GDM1 (cell line): ENCODE results near the gene CLN5.

Experiments
- DNase-seq: peaks from one replicate; lab custom pipeline; 2025; lab: John Stamatoyannopoulos, UW

The CLN5 gene

DNA sequence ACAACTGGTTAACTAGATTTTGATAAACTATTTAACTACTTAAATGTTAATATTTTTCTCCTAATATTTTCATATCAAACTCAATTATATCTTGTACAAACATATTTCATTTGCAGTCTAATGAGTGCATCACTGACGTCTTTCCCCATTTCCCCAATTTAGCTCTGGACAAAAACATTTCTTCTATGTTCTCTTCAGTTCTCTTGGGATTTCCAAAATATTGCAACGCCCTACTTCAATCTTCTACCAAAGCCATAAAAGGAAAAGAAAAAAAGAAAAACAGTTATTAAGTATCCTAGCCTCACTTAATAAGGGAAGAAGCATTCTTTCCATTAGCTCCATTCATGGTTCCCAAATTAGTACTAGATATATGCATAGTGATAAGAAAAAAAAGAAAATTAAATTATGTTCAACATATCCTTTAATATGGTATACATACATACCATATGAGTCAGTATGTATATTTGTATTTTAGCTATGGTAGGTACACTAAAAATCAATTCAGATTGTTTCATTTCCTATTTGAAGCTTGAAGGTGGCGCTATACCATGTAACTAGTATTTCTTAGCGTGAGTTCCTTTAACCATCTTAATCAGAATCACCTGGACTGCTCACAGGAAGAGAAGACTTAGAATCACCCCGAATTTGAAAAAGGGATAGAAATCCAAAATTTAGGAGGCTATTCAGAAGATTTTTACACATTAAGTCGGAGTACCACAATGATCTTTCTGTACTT, 25.2 kb downstream of the CLN5 start:
- DNase-seq, result no peak

DNA sequence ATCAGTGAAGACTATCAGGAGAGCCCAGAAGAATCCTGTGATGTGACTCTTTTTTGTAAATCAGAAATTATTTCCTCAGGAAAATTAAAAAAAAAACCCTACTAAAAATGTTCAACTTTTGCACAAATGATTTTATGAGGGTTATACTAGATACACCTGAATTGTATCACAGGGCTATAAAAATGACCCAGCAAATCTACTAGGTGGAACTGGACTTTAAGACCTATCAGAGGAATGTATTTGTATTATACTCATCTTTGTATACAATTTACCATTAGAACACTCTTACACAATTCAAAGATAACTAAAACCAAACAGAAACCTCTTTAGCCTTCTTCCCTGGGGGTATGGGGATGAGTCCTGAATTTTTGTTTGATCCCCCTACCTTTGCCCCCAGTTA, 27.9 kb downstream of the CLN5 start:
- DNase-seq, result no peak

DNA sequence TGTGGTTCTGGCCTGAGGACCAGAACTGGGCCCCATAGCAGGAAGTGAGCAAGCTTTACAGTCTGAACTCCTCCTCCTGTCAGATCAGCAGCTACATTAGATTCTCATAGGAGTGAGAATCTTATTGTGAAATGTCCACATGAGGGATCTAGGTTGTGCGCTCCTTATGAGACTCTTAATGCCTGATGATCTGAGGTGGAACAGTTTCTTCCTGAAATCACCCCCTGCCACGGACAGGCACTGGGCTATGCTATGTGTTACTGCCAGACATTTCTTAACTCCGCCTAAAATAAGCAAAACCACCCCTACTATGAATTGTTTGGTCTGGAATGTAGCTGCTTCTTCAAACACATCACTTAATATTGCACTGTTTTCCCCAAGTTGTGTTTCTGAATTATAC, 30.5 kb downstream of the CLN5 start:
- DNase-seq, result no peak

DNA sequence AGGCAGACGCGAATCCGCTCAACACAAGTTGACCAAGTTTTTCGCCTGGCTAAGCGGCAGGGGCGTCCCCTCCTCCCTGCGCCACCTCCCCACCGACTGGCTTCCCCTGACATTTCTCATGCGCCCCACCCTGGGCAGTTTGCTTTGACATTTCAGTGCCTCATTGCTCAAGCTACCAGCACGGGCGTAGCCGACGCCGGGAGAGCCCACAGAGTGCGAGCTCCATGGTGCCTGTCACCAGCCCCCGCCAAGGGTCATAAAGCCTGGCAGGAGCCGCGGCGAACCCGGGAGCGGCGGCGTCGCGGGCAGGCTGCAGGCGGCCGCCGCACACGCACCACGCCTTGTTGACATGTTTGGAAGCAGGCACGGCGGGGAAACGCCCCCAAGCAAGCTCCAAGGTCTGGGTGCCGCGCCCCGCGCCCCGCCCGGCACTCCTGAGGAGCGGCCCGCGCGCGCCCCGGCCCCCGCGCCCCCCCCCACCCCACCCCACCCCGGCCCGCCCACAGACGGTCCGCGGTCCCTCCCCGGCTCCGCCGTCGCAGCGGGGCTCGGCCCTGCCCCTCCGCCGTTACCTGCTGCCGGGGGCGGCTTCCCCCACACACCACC, 34.5 kb downstream of the CLN5 start:
- DNase-seq, result peak; percentile 53

DNA sequence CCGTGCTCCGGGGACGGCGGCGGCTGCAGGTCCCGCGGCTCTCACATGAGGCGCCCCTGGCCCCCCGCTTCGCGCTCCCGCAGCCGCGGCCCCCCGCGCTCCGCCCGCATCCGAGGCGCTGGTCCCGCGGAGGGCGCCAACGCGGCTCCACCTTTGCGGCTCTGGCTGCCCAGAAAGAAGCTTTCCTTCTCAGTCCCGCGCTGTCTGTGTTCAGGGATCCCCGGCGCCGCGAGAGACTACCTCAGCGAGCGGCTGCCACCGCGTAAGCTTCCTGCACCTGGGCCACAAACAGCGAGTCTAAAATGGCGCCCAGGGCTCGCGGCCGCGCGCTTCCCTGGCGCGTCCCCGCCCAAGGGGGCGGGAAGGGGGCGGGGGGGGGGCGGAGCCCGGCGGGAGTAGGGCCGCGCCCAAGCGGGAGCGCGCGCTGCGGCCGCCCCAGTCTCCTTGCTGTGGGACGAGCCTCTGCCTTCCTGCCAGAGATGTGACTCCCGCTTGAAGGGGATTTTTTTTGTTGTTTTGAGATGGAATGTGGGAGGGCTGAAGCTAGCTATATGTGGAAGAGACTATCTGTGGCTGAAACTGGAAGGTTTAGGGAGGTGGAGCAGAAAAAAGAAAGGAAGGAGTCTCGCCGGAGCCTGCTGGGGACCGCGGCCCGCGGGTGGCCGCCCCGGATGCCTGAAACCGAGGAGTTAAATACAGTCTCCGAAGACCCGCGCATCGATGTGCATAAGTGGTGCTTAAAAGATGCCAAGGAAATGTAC, 35.2 kb downstream of the CLN5 start, which contains the start of gene FBXL3:
TSS of gene FBXL3 (minus strand) at position 299 of the 761 bp plus-strand sequence. CDS start 5,299 bp downstream, outside the sequence.
- DNase-seq, result peak; percentile 83

DNA sequence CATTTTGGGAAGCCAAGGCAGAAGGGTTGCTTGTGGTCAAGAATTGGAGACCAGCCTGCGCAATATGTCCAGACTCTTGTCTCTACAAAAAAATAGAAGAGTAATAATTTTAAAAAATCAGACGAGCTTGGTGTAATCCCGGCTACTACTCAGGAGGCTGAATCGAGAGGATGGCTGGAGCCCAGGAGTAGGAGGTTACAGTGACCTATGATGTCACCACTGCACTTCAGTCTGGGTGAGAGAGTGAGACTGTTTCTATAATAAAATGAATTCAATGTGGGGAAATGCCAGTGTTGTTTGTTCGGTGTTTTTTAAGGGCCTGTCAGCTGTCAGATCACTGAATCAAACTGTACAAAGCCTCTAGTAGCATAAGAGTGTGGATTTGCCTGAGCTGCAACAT, 36.3 kb downstream of the CLN5 start:
- no peak for DNase-seq

DNA sequence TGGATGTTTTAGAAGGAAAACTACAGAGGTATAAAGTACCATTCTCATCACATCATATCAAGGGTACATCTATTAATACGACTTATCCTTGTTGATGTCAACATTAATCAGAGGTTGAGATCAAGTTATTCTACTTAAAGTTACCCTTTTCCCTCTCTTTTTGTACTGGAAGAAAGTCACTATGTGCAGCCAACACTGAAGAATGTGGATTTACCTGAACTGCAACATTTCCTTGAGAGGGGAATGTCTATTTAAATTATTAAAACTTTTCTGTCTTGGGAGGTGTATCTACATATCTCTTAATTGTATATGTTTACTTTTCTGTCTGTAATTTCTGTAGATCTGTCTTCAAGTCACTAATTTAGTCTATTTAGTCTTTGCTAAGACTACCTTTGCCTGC, 37.6 kb downstream of the CLN5 start:
- DNase-seq, result no peak

DNA sequence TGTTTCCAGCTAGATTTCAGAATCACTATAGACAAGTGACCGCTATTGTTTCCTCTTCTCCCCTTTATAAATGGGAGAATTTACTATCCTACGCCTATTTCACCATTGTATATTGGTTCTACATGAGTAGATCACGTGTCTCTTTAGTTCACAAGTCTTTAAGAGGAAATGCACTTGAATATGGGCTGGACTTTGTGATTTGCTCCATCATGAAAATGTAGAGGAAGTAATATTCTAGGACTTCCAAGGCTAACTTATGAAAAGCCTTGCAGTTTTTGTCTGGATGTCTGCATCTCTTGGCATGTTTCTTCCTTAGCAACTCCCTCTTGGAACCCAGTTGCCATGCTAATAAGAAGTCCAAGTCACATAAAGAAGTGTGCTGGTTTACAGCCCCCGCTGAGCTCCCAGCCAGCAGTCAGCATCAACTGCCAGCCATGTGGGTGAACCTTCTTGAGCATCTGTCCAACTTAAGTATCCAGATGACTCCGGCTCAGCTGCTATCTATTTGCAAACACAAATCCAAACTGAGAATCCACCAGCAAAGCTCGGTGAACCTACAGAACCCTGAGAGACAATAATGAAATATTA, 39.9 kb downstream of the CLN5 start:
- no peak for DNase-seq

DNA sequence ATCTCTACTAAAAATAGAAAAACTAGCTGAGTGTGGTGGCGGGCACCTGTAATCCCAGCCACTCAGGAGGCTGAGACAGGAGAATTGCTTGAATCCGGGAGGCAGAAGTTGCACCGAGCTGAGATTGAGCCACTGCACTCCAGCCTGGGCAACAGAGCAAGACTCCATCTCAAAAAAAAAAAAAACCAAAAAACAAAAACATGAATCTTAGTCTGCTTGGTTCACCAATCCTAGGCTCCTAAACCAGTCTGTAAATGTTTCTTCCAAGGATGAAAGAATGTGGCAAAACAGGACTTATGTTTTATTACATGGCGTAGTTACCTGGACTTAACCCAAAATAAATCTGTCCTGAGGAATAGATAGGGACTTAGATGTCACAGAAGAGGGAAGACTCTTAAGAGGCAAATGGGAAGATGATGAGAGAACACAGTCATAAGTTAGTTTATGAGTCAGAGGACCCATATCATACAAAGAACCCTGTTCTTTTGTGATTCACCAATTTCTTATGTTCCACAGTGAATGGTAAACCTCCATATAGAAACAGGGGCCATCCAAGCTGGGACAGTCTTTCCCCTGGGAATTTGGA, 41.9 kb downstream of the CLN5 start:
- DNase-seq, result no peak

DNA sequence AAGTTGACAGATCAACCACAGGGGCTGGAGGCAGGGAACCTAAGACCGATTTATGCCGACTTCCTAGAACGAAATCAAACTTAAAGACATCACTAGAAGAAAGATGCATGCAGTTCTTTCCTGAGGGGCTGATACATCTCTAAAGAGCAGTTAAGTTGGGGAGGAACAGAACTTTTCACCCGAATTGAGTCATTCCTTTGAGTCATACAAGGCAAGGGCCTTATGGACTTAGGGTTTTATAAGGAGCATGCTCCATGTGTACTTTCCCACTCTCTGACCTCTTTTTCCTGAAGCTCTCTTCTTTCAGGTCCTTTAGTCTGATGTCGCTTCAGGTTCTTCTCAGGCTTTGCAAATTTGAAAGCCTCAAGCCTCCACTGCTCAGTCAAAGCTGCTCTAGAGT, 43.0 kb downstream of the CLN5 start:
- no peak for DNase-seq

DNA sequence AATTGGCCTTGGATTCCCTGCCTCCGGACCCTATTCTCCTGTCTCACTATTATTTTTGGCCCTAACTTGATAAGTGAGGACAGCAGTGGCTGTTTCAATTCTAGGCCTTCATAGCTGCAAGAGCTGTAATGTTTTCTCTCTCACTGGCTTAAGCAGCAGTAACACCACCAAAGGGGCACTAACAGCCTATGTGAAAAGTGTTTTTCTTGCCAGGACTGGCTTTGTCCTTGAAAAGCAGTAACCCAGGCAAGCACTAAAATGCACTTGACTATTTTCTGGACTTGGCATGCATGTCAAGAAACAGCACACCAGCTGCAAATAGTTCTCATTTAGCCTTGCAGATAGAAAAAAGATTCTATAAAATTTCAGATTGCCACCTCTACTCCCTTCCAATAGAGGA, 44.4 kb downstream of the CLN5 start:
- no peak for DNase-seq

DNA sequence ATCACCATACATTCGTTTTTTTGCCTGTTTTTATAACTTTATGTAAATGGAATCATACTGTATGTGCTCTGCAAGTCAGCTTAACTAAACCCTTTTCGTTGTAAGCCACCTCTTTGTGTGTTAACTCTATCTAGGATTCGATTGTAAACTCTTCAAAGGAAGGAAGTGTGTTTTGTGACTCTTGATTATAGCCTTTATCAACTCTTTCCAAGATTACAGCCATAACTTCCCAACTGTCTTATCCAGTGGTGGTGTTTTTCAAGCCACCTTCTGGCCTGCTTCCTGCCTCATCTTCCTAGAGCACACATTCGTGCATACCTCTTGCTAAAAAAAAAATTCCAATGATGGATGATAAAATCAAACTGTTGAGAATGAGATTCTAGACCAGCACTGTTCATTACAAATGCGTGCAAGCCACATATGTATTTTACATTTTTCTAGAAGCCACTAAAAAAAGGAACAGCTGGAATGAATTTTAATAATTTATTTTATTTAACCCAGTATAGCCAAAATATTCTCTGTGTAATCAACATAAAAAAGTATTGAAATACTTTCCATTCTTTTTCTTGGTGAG, 47.1 kb downstream of the CLN5 start:
- no peak for DNase-seq

DNA sequence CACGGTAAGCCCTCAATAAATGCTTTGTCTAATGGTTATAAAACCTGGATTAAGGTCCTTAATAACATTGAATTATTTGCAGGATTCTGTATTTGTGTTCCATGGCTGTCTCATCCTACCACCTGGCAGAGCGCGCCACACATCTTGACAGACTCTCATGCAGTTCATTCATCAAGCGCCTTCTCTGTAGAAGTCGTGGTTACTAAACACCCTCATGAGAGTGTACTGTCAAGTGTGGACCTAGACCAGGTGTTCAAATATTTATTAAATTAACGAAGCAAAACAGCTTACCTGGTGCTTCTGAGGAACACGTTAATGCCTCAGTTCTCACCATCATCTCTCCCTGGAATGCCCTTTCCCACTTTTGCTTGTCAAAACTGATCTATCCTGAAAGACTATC, 48.2 kb downstream of the CLN5 start:
- DNase-seq, result no peak

DNA sequence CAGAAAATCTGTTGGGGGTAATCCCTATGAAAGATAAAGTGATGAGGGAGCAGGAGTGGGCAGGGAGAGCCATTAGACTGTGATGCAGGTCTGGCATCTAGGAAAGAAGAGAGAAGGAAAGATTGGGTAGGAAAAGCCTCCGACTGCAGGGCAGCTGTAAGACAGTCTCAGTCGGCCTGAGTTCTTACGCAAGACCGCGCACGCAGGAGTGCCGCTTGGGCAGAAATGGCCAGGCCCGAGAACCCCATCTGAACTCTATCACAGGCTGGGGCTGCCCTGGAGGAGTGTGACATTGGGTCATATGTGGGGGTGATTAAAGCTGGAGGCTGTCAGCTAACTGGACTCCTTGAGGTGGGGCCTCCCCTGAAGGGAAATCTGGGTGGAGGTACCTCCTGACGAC, 49.0 kb downstream of the CLN5 start:
- DNase-seq, result no peak

DNA sequence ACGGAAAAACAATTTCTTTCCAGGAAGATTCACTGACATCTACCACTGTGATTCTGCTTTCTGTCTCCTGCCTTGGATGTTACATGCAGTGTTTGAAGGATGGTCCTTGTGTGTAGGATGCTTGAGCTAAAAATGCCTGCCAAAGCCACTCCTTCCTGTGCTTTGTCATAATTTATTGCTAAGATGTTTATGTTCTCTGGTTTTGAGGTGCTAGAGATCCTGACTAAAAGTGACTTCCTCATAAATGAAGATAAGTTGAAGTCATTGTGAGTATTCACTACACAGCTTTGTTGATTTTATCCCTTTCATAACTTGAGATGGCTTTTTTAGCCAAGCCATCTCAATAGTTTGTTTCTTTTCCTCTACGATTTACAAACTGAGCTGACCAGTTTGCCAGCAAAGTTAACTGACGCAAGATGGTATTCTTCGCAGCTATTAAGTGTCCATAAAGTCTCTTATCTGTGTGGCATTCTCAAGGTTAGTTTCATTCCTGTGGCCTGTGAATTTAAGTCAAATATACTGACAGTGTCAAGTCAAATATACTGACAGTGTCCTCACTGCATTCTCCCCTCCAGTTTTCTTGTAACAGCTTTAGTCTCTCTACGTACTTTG, 50.8 kb downstream of the CLN5 start:
- peak; percentile 68 for DNase-seq

DNA sequence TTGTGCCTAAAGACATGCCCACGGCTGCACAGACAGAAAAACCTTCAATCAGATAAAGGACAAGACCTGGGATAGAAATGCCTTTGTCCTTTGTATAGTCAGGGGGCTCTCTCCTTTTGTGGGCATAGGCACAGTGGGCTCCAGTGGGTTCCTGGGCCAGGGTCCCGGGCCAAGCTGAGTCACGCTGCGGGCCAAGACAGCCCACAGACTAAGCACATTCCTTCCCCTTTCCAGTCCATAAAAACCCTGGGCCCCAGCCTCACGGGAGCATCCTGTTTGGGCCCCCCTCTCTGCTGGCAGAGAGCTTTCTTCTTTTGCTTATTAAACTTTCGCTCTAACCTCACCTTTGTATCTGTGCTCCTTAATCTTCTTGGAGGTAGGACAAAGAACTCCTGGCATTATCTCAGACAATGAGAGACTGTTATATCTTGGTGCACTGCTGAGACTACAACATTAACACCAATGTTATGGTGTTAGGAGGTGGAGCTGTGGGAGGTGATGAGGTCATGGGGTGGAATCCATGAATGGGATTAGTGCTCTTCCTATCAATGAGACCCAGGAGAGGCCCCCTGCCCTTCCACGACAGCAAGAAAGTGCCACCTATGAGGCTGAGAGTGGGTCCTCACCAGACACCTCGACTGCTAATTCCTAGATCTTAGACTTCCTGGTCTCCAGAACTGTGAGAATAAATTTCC, 55.9 kb downstream of the CLN5 start:
- no peak for DNase-seq

DNA sequence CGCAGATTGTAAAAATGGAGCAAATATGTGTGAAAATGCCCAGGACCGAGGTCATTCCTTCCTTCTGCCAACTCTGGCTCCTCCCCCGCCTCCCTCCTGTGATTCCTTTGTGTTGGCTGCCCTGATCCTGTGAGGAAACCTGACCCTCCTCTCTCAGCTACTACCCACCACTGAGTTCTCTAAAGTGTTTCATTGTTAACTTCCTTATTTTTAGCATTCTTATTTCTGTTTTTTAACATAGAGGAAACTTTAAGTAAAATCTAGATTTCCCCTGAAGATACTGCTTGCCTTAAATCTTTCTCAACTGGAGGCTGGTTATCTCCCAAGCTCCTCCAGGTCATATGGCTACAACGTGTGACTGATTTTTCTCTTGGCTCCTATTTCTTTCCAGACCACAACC, 56.8 kb downstream of the CLN5 start:
- peak; percentile 41 for DNase-seq

DNA sequence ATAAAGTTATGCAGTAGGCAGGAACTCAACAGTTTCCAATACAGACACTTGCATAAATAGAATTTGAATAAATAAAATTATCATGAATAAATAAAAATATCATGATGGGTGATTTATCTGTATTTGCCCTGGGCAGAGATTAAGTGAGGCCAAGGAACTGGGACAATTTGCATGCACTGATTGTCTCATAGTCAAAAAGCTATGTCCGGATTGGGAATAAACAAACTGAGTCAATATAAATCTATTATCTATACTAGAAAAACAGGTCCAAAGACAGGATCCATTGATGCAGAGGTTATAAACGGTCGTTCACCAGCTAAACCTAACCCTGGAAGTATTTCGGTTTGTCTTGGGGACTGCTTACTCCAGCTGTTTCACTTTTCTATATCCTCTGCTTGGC, 61.3 kb downstream of the CLN5 start:
- DNase-seq, result no peak
